ENCODE results near the gene F2RL3.

DNA sequence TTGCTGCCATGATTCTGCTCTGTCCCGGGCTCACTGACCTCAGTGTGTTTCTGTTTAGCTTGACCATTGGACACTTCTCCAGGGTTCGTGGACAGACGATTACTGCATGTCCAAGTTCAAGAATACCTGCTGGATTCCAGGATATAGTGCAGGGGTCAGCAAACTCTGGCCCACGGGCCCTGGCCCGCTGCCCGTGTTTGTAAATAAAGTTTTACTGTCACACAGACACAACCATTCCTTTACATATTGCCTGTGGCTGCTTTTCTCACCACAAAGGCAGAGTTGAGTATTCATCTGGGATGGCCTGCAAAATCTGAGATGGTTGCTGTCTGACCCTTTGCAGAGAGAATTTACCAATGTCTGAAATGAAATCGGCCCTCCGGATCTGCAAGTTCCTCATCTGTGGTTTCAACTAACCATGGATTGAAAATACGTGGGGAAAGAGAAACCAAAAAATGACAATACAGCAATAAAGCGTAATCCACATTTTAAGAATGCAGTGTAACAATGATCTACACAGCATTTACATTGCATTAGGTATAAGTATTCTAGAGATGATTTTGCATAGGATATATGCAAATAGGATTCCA is 25.9 kb upstream of the F2RL3 start:
- no peak for TF ChIP-seq SP4 (IDR thresholded peaks at IDR 0.05; ENCODE audit: low read length)
- no peak for TF ChIP-seq RAD21 (IDR thresholded peaks at IDR 0.05 in 1 of 2, conservative IDR thresholded peaks at IDR 0.05 in 1 of 2; ENCODE audit: low read depth in 2 of 2, low read length in 2 of 2)
- TF ChIP-seq CTCF (IDR thresholded peaks at IDR 0.05; ENCODE audit: control extremely low read depth in 1 of 3, insufficient read depth in 1 of 3, low read depth in 1 of 3, low read length in 3 of 3) = no peak
- TF ChIP-seq, protein P1, sequence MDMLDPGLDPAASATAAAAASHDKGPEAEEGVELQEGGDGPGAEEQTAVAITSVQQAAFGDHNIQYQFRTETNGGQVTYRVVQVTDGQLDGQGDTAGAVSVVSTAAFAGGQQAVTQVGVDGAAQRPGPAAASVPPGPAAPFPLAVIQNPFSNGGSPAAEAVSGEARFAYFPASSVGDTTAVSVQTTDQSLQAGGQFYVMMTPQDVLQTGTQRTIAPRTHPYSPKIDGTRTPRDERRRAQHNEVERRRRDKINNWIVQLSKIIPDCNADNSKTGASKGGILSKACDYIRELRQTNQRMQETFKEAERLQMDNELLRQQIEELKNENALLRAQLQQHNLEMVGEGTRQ (IDR thresholded peaks at IDR 0.05; ENCODE audit: low read length) = no peak
- no peak for TF ChIP-seq POLR2A (IDR thresholded peaks at IDR 0.05; ENCODE audit: control extremely low read depth in 1 of 2, low read depth in 2 of 2, low read length in 2 of 2)
- no peak for TF ChIP-seq JUND (IDR thresholded peaks at IDR 0.05; ENCODE audit: low read length)

All from H1 (cell line).